SK-N-SH treated with all-trans-retinoic acid at 6 μM for 48 hours (cell line): ENCODE results near the gene TMEM53.

ENCODE experiments used
- ATAC-seq: fragments of 200-7000 bp; cut with Tn5 transposase; 3 replicates; pipeline ENCODE4 v1.9.1; 2020; ENCODE audit warnings: mild to moderate bottlenecking, moderate library complexity
- ARNTL ChIP-seq: fragments of 450-650 bp; formaldehyde crosslinking; IDR thresholded peaks from 2 replicates; pipeline ENCODE4 v1.5.0; 2020; ENCODE audit warnings: low read depth, mild to moderate bottlenecking, moderate library complexity, borderline replicate concordance
- BACH2 ChIP-seq: fragments of 250-450 bp; sonication (Bioruptor Pico); IDR thresholded peaks from 2 replicates; pipeline ENCODE4 v1.9.0; 2021; ENCODE audit warnings: mild to moderate bottlenecking, borderline replicate concordance
- CSDC2 ChIP-seq: fragments of 250-450 bp; sonication (Bioruptor Pico); IDR thresholded peaks from 2 replicates; pipeline ENCODE4 v1.5.0; 2020; ENCODE audit warnings: mild to moderate bottlenecking, moderate library complexity
- CSRNP3 ChIP-seq: fragments of 250-450 bp; sonication (Bioruptor Pico); IDR thresholded peaks from 2 replicates; pipeline ENCODE4 v1.5.1; 2021; ENCODE audit warnings: mild to moderate bottlenecking, moderate library complexity
- ESRRG ChIP-seq: fragments of 250-450 bp; sonication (Bioruptor Pico); IDR thresholded peaks from 2 replicates; pipeline ENCODE4 v1.6.1; 2021; ENCODE audit warnings: mild to moderate bottlenecking
- GLIS3 ChIP-seq: fragments of 250-450 bp; sonication (Bioruptor Pico); IDR thresholded peaks from 2 replicates; pipeline ENCODE4 v1.5.0; 2020; ENCODE audit warnings: mild to moderate bottlenecking, moderate library complexity
- ISL1 ChIP-seq: fragments of 250-450 bp; sonication (Bioruptor Pico); IDR thresholded peaks from 2 replicates; pipeline ENCODE4 v2.1.2; 2022; ENCODE audit warnings: mild to moderate bottlenecking, moderate library complexity
- OSR1 ChIP-seq: fragments of 250-450 bp; sonication (Bioruptor Pico); IDR thresholded peaks from 2 replicates; pipeline ENCODE4 v1.8.0; 2022; ENCODE audit warnings: moderate library complexity, mild to moderate bottlenecking, inconsistent platforms
- POU6F1 ChIP-seq: fragments of 250-450 bp; sonication (Bioruptor Pico); IDR thresholded peaks from 2 replicates; pipeline ENCODE4 v1.8.0; 2021; ENCODE audit warnings: low read depth, mild to moderate bottlenecking, moderate library complexity, borderline replicate concordance
- PPARA ChIP-seq: fragments of 250-450 bp; sonication (Bioruptor Pico); IDR thresholded peaks from 2 replicates; pipeline ENCODE4 v1.5.0; 2020; ENCODE audit warnings: mild to moderate bottlenecking, borderline replicate concordance
- RARB ChIP-seq: fragments of 250-450 bp; sonication (Bioruptor Pico); IDR thresholded peaks from 2 replicates; pipeline ENCODE4 v1.8.0; 2021; ENCODE audit warnings: mild to moderate bottlenecking, moderate library complexity
- SNAI2 ChIP-seq: fragments of 250-450 bp; sonication (Bioruptor Pico); IDR thresholded peaks from 2 replicates; pipeline ENCODE4 v1.5.0; 2020; ENCODE audit warnings: mild to moderate bottlenecking, moderate library complexity
- TCF4 ChIP-seq: fragments of 250-450 bp; sonication (Bioruptor Pico); IDR thresholded peaks from 2 replicates; pipeline ENCODE4 v1.8.0; 2021; ENCODE audit warnings: mild to moderate bottlenecking, moderate library complexity, borderline replicate concordance
- TOX ChIP-seq: fragments of 250-450 bp; sonication (Bioruptor Pico); IDR thresholded peaks from 2 replicates; pipeline ENCODE4 v1.8.0; 2021; ENCODE audit warnings: mild to moderate bottlenecking, moderate library complexity, borderline replicate concordance
- ZC3H10 ChIP-seq: fragments of 250-450 bp; sonication (Bioruptor Pico); IDR thresholded peaks from 2 replicates; pipeline ENCODE4 v1.5.1; 2021; ENCODE audit warnings: mild to moderate bottlenecking, moderate library complexity
- ZFP3 ChIP-seq: fragments of 250-450 bp; sonication (Bioruptor Pico); IDR thresholded peaks from 2 replicates; pipeline ENCODE4 v1.5.0; 2020; ENCODE audit warnings: mild to moderate bottlenecking, moderate library complexity
- ZFP30 ChIP-seq: fragments of 450-650 bp; formaldehyde crosslinking; IDR thresholded peaks from 2 replicates; pipeline ENCODE4 v1.5.0; 2022; ENCODE audit warnings: mild to moderate bottlenecking, moderate library complexity
- ZNF565 ChIP-seq: fragments of 450-650 bp; formaldehyde crosslinking; conservative IDR thresholded peaks from 2 replicates; pipeline ENCODE4 v1.5.0; 2020; ENCODE audit warnings: low read depth, mild to moderate bottlenecking, moderate library complexity
- ZNF8 ChIP-seq: fragments of 450-650 bp; formaldehyde crosslinking; IDR thresholded peaks from 2 replicates; pipeline ENCODE4 v1.5.0; 2020; ENCODE audit warnings: mild to moderate bottlenecking, moderate library complexity
- TF ChIP-seq, protein P1 (sequence below): fragments of 250-450 bp; sonication (Bioruptor Pico); IDR thresholded peaks from 2 replicates; pipeline ENCODE4 v1.5.0; 2020; ENCODE audit warnings: mild to moderate bottlenecking, moderate library complexity
- TF ChIP-seq, protein P2 (sequence below): fragments of 250-450 bp; sonication (Bioruptor Pico); IDR thresholded peaks from 2 replicates; pipeline ENCODE4 v1.8.0; 2020; ENCODE audit warnings: mild to moderate bottlenecking, moderate library complexity, borderline replicate concordance
- TF ChIP-seq, protein P3 (sequence below): fragments of 250-450 bp; sonication (Bioruptor Pico); IDR thresholded peaks from 2 replicates; pipeline ENCODE4 v1.5.1; 2020; ENCODE audit warnings: low read depth, mild to moderate bottlenecking, moderate library complexity

TMEM53 gene

DNA sequence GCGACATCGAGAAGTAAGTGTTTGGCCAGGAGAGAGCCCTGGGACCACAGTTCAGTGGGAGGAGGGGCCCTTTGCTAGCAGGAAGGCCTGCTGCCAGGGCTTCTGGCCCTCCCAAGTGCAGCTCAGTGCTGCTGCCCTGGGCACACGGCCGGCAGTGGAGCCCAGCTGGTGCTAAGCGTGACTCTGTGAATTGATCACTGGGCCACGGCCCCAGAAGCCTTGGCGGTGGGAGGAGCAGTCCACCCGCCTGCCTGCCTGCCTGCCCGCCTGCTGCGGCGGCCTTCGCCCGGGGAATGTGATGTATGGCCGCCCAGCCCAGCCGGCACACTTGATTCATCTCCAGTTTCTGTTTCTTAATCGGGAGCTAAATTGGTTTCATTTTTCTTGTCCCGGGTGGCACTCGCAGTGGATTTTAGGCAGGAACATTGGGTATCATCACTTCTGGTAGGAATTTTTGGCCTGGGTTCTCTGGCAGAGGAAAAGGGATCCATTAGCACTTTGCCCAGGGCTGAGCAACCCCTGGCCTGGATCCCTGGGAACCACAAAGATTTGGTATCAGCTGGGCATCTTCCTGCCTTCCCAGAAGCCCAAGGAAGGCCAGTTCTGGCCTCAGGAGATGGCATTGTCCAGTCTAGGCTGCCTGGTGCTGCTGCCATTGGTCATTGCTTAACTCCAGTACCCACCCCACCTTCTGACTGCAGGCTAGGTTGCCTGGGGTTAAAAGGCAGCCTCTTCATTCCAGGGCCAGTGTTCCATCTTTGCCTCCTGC, 28.6 kb downstream of the TMEM53 start:
- no peak for ATAC-seq
- TF ChIP-seq SNAI2 (CRISPR knock-in tag): no peak
- no peak for TF ChIP-seq TOX (CRISPR knock-in tag)
- TF ChIP-seq CSDC2 (CRISPR knock-in tag): no peak
- TF ChIP-seq CSRNP3 (CRISPR knock-in tag): no peak
- no peak for TF ChIP-seq ZNF565 (CRISPR knock-in tag)
- no peak for TF ChIP-seq OSR1 (CRISPR knock-in tag)
- TF ChIP-seq RARB (CRISPR knock-in tag): no peak
- no peak for TF ChIP-seq ARNTL (CRISPR knock-in tag)
- TF ChIP-seq PPARA (CRISPR knock-in tag): no peak
- TF ChIP-seq, protein P1, sequence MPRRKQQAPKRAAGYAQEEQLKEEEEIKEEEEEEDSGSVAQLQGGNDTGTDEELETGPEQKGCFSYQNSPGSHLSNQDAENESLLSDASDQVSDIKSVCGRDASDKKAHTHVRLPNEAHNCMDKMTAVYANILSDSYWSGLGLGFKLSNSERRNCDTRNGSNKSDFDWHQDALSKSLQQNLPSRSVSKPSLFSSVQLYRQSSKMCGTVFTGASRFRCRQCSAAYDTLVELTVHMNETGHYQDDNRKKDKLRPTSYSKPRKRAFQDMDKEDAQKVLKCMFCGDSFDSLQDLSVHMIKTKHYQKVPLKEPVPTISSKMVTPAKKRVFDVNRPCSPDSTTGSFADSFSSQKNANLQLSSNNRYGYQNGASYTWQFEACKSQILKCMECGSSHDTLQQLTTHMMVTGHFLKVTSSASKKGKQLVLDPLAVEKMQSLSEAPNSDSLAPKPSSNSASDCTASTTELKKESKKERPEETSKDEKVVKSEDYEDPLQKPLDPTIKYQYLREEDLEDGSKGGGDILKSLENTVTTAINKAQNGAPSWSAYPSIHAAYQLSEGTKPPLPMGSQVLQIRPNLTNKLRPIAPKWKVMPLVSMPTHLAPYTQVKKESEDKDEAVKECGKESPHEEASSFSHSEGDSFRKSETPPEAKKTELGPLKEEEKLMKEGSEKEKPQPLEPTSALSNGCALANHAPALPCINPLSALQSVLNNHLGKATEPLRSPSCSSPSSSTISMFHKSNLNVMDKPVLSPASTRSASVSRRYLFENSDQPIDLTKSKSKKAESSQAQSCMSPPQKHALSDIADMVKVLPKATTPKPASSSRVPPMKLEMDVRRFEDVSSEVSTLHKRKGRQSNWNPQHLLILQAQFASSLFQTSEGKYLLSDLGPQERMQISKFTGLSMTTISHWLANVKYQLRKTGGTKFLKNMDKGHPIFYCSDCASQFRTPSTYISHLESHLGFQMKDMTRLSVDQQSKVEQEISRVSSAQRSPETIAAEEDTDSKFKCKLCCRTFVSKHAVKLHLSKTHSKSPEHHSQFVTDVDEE (CRISPR knock-in tag): no peak
- no peak for TF ChIP-seq POU6F1 (CRISPR knock-in tag)
- TF ChIP-seq, protein P2, sequence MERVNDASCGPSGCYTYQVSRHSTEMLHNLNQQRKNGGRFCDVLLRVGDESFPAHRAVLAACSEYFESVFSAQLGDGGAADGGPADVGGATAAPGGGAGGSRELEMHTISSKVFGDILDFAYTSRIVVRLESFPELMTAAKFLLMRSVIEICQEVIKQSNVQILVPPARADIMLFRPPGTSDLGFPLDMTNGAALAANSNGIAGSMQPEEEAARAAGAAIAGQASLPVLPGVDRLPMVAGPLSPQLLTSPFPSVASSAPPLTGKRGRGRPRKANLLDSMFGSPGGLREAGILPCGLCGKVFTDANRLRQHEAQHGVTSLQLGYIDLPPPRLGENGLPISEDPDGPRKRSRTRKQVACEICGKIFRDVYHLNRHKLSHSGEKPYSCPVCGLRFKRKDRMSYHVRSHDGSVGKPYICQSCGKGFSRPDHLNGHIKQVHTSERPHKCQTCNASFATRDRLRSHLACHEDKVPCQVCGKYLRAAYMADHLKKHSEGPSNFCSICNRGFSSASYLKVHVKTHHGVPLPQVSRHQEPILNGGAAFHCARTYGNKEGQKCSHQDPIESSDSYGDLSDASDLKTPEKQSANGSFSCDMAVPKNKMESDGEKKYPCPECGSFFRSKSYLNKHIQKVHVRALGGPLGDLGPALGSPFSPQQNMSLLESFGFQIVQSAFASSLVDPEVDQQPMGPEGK (CRISPR knock-in tag): no peak
- TF ChIP-seq TCF4 (CRISPR knock-in tag): no peak
- no peak for TF ChIP-seq ZFP30 (CRISPR knock-in tag)
- TF ChIP-seq, all 23 proteins: peak for 0

- TF ChIP-seq POU6F1 (CRISPR knock-in tag): no peak
- no peak for TF ChIP-seq SNAI2 (CRISPR knock-in tag)
- no peak for TF ChIP-seq RARB (CRISPR knock-in tag)
- TF ChIP-seq BACH2: no peak
- TF ChIP-seq ZNF565 (CRISPR knock-in tag): no peak
- TF ChIP-seq ZNF8: no peak
- no peak for TF ChIP-seq TCF4 (CRISPR knock-in tag)
- TF ChIP-seq, protein P1 (CRISPR knock-in tag): no peak
- TF ChIP-seq ARNTL (CRISPR knock-in tag): no peak
- TF ChIP-seq ZFP30 (CRISPR knock-in tag): no peak
- no peak for TF ChIP-seq GLIS3 (CRISPR knock-in tag)
- TF ChIP-seq ZC3H10 (CRISPR knock-in tag): no peak
- no peak for TF ChIP-seq CSRNP3 (CRISPR knock-in tag)
- TF ChIP-seq ESRRG (CRISPR knock-in tag): no peak
- no peak for TF ChIP-seq ZFP3
- no peak for TF ChIP-seq ISL1 (CRISPR knock-in tag)
- TF ChIP-seq, protein P3, sequence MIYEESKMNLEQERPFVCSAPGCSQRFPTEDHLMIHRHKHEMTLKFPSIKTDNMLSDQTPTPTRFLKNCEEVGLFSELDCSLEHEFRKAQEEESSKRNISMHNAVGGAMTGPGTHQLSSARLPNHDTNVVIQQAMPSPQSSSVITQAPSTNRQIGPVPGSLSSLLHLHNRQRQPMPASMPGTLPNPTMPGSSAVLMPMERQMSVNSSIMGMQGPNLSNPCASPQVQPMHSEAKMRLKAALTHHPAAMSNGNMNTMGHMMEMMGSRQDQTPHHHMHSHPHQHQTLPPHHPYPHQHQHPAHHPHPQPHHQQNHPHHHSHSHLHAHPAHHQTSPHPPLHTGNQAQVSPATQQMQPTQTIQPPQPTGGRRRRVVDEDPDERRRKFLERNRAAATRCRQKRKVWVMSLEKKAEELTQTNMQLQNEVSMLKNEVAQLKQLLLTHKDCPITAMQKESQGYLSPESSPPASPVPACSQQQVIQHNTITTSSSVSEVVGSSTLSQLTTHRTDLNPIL (CRISPR knock-in tag): no peak
- TF ChIP-seq OSR1 (CRISPR knock-in tag): no peak
- no peak for TF ChIP-seq PPARA (CRISPR knock-in tag)
- no peak for TF ChIP-seq CSDC2 (CRISPR knock-in tag)
- no peak for ATAC-seq
These were observed 29.5 kb downstream of the TMEM53 start for GRCh38 chr1:44644806-44645205.
